GM19240 (cell line): ENCODE measurements around the gene OPN4.

Experiments
- DNase-seq: peaks from one replicate; pipeline ENCODE4 v3.0.0; 2011; ENCODE audit warnings: low spot score; ENCODE audit not compliant: insufficient read length

Gene OPN4

DNA sequence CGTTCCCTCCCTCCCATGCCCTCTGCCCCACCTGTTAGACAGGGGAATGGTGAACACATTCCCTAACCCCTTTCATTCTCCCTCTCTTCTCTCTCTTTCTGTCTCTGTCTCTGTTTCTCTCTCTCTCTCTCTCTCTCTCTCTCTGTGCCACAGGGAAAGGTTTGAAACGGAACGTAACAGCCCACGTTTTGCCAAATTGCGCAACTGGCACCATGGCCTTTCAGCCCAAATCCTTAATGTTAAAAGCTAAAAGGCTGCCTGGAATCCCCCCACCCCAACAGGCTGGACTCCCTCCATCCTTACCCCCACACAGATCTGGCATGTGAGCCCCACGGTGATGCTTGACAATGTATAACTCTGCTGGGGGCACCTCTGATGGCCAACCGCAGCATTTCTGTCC, 44.8 kb downstream of the OPN4 start:
- DNase-seq = no peak

DNA sequence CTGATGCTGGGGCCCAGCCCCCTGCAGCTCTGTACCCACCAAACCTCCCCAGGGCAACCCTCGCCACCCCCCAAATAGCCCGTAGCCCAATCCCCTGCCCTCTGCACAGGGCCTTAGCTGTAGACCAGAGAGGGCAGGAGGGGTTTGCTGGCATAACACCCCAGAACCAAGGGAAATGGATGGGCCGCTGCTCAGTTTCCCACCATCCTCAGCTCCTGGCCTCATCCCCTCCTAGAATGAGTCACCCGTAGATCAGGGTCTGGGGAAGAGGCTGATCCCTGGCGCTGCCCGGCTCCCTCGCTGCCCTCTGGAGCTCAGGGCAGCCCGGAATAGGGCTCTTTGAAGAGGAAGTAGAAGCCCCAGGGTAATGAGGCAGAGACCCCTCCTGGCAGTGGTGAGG, 45.2 kb downstream of the OPN4 start:
- DNase-seq = no peak

DNA sequence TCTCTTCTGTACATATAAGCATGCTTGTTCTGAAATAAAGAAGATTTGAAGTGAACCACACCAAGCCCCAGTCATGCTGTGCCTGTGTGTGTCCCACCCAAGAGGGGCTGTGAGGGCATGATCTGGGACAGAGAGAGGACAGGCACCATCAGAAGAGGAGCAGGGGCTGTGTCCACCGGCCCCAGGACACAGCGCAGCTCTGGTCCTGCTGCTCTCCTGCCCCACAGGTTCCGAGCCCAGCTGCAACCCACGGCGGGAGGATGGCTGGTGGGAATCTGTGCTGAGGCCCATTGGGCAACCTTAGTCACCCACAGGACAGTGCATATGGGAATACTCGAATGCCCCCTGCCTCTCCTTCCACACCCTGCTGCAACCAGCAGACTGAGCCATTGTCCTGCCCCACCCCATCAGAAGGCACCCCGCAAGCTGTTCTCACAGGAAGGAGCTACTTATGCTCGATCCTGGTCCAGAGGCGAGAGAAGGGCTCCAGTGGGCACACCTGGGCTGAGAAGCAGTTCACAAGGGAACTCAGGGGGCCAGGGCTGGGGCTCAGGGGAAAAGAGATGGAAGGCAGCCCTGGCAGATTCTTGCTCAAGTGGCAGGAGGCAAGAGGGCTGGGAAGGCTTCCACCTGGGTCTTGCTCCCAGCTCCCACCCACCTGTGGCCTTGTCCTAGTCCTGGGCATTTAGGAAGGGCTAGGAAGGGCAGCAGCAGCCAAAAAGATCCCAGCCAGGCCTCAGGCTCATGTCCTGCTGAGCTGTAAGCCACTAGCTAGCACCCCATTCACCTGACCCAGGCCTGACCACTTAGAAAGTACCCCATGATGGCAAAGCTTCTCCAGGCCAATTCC, 45.9 kb downstream of the OPN4 start:
- DNase-seq = no peak

DNA sequence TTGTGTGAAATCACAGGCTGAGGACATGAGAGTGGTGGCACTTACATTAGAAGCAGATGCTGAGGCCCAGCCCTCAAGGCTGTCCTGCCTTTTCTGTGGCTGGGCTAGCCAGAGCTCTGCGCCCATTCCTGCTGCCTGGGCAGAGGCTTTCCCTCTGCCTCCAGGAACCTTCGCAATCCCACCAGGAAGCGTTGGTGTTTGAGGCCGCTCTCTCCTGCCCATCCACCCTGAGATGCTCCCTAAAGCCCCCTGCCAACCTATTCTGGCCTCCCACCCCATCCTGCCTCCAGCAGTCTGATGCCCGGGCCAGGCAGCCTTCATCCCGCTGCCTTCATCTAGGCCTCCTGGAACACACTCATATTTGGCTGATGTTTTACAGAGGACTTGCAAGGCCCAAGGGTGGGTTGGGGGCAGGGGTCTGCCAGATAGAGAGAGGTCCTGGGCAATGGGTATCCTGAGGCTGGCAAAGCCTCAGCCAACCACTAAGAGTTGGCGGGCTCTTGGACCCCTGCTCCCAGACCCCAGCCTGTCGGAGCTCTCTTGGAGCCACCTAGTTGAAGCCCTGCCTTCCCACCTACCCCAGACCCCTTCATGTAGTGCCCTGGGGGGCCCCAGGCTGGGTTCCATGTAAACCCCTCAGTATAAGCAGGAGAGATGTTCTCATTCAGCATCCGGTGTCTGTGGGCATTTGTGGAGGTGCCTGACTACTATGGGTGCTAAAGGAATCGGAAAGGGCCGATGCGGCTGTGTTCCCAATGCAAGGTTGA, 46.7 kb downstream of the OPN4 start:
- no peak for DNase-seq

DNA sequence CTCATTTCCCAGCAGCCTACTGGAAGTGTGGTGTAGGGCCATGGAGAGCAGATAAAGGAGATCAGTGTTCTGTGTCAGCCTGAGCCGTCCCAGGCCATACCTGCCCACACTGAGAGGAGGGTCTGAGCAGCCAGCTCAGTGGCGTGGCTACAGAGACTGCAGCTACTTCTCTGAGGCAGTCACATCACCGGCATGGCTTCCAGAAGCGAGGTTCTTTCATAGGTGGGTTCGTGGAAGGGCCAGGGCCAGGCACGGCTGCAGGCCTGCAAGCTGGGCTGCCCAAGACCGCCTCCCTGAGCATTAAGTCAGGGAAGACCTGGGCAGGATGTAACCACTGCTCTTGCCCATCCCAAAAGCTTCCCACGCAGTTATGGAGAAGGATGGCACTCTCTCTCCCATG, 48.8 kb downstream of the OPN4 start:
- no peak for DNase-seq

DNA sequence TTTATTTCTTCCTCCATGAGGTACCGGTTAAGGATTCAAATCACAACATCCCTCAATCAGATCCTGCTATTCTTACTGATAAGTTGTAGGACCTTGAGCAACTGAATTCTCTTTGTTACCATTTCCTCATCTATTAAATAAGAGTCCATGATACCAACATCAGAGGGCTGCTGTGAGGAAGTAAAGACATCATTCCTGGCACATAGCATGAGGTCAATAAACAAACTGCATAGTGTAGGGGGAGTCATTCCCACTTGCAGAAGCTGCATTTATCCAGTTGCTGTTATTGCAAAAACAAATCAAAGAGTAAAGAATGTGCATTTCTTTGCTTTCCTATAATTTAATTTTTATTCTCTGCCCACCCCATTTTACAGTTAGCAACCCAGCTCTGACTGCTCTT, 50.8 kb downstream of the OPN4 start:
- DNase-seq = no peak

DNA sequence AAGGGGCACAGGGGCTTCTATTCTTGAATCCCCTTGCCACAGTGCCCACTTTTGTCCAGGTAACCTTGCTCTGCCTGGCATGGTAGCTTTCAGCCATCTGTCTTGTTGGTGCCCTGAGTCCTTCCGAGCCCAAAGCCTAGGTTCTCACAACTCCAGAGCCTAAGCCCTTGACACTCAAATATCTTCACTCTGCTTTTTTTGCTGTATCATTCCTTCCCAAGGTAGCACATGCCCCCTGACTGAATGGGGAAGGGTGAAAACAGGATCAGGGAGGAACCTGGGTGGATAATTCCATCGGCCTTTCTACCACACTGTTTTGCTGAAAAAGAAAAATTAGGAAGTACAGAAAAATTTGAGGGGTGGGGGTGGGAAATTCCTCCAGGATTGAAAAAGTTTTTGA, 51.6 kb downstream of the OPN4 start:
- DNase-seq = no peak

DNA sequence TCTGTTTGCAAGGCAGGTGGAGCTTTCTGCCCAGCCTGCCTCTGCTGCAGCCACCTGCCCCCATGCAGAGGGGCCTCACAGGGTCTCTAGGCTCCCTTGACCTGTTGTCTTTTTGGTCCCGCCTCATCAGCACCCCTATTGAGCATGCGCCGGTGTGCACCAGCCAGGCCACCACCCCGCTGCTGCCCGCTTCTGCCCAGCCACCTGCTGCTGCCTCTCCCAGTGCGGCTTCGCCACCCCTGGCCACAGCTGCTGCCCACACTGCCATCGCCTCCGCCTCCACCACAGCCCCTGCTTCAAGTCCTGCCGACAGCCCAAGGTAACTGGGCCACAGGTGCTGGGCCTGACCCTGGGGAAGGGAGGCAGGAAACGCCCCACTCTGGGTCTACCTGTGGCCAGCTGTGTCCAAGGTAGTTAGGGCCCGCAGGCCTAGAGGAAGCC, 52.1 kb downstream of the OPN4 start:
- no peak for DNase-seq

DNA sequence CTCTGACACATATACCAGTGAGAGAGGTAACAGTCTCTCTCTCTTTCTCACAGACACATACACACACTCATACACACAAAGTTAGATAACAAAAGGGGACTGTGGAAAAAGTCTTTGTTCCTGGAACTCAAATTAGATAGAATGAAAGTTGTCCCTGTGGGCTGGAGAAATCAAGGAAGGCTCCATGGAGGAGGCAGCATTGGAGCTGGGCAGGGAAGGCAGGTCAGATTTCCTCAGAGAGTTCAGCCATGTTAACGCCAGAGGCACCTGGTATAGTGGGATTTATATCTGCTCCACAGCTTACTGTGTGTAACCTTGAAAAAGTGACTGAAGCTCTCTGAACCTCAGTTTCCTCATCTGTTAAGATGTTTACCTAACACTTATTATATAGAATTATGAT, 52.6 kb downstream of the OPN4 start:
- DNase-seq = no peak

DNA sequence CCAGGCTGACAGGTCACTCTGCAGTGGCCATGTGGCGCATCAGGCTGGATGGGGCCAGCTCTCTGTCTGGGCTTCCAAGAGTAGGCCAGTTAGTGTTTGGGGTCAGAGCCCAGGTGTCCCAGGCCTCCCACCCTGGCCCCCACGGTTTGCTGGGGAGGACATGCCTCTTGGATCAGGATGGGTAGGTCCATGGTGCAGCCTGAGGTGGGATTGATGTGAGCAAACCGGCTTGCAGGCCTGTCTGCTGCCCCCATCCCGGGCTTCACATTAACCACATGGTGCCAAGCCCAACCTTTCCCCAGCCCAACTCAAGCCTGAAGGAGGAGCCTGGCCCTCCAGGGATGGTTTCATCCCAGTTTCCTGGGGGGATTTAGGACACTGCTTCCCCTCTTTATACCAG, 53.2 kb downstream of the OPN4 start:
- no peak for DNase-seq

DNA sequence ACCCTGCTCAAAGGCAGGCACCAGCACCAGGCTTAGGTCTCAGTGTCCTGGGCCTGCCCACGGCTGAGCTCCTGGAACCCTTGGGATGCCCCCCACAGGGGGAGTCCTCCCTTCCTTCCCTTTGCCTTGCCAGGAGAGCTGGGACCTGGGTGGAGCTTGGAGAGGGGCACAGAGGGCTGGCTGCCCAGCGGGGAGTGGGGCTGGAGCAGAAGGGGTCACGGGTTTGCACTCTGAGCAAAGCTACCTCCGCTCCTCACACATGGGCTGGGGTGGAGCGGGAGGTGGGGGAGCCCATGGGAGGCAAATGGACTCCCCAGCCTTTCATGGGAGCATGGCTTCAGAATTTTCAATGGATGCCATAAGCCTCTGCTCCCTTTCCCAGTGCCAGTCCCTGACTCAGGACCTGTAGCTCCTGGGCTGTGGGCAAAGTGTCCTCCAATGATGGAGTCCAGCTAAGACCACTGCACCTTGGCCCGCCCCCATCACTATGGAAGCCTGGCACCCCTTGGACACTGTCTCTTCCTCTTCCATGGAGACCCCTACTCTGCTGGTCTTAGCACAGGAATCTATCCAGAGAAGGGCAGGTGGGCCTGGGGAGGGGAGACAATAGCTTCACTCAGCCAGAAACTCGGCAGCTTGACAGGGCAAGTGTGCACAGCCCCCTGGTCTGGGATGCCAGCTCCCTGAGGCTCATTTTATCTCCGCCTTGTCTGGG, 53.9 kb downstream of the OPN4 start:
- DNase-seq = no peak

DNA sequence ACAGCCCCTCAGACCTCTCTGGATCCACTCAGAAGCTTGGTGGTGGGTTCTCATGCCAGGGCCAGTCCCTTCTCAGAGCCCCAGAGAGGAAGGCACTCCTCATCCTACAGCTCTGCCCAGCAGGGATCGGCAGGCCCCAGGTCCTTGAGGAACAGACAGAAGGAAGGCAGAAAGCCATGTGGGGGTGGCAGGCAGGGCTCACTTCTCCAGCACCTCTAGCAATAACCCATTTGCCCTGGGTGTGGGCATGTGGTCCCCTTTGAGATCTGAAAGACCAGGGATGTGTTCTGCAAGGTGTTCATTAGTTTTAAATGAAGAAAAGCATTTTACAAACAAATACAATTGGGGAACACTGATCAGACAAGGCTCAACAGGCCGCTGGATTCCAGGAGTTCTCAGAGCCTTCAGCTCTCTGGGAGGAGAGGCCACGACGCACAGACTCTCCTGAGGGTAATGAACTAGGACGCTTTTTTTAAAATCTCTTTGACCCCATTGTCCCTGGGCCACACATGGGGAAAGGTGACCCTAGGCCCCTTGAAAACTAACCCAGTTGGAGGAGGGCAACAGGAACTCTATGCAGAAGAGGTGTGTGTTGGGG, 54.5 kb downstream of the OPN4 start:
- no peak for DNase-seq

DNA sequence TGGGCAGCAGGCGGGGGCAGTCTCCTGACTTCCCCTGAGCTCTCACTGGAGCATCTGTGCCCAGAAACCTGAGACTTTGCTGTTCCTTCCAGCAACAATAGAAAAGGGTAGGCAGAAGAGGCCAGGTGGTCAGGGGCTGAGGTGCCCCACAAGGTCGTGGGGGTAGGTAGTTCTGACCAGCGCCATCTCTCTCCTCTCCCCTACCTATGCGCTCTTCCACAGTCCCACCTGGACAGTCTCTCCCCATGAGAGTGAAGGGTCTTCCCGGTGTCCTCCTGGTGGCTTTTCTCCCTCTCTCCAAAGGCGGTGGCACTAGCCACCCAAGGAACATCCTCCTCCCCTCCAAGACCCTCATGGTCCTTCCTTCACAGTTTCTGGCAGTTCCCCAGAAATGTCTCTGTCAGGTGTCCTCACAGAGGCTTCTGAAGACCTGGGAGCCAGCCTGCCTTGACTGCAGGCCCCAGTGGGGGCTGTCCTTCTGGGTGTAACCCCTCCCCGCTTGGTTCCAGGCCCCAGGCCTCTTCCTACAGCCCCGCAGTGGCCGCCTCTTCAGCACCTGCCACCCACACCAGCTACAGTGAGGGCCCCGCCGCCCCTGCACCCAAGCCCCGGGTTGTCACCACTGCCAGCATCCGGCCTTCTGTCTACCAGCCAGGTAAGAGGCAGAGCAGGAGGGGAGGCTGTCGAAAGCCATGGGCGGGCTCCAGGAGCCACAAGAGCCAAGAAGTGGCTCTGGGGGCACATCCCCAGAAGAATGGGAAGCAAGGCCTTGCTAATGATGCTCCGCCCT, 55.2 kb downstream of the OPN4 start:
- no peak for DNase-seq

DNA sequence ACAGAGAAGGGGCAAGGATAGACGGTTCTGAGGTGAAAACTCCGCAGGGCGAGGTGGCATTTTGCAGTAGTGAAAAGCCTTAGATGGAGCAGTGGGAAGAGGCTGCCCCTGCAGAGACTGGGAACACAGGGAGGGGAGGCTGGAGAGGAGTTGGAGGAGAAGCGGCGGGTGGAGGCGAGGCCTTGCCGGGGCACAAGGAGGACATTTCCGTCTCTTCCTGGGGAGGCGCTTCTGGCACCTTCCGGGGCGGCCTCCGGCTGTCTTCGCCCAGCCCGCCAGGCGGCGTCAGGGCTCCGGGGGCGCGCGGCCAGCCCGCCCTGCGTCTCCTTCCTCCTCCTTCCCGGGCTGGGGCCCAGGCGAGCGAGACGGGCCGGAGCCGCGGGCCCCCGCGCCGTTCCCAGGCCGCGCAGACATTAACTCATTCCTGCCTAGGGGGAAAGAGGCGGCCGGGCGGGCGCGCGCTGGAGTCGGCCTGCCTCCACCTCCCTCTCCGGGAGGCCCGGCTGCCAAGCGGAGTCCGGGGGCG, 56.7 kb downstream of the OPN4 start:
- peak; percentile 95 for DNase-seq

DNA sequence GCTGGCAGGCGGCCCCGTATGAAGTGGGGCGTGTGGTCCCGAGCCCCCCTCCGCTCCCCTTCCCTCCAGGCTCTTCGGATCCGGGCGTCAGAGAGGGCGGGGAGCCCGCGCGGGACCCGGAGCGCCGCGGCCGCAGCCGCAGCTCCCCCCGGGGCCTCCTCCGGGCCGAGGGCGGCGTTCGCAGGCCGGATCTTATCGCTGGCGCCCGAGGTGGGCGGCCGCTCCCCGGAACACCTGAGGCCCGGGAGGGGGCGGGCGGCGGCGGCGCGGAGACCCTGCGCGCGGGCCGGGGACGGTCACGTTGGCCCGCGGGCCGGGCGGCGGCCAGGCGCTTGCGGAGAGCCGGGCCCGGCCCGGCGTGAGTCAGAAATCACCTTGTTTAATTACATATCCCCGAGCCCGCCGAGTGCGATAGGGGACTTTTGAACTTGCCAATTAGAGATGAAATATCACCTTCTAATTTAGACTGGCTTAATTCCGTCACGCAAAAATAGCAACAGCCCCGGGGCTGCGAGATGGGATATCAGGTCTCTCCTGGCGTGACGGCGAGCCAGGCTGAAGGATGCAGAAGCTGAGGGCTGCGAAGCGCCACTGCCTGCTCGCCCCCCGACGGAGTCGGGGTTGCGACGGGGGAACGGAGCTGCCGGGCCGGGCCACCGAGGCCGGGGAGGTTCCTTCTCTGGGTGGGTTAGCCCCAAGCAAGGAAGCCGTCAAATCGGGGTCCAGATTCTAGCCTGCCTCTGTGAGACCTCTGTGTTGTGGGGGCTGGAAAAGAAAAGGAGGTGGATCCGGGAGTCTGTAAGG, 57.4 kb downstream of the OPN4 start:
- peak; percentile 75 for DNase-seq

DNA sequence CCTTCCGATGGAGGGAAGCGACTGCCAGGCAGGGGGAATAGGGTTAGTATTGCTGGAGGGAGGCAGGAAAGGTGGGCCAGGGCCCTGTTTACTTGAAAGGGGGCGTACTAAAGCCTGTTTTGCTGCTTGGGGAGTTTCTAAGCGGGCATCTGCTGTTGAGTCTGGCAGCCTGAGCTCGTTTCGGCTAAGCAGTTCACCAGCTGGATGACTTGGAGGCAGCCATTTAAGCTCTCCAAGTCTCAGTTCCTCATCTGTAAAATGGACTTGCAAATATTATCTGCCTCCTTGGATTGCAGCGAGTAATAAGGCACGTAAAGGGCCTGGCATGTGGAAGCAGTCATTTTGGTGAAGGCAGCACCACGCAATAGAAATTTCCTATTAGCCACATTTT, 58.0 kb downstream of the OPN4 start:
- DNase-seq = peak; percentile 73

DNA sequence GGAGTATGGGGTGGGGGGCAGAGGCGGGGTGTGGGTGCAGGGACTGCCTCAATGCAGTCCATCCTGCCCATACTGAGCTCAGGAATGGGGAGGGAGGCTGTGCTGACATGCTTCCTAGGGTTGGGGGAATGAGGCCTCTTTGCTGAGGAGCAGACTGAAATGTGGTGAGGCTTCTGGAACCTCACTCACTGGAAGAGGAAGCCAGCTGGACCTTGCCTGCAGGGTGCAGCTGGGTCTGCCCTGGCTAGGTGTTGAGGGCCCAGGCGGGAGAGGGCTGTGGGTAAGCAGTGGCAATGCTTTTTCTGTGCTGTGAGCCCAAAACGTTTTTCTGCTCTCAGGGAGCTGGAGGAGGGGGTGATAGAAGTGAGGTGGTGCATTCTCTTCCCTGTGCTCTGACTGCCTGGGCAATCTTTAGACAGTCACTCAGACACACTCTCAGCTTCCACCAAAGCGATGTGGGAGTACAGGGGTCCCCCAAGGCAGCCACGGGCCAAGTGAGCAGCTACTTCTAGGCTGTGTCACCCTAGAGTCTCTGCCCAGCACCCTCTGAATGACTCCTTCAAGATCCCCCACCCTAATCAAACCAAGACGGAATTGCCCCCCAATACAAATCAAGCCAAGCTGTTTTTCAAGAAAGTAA, 60.9 kb downstream of the OPN4 start:
- no peak for DNase-seq

DNA sequence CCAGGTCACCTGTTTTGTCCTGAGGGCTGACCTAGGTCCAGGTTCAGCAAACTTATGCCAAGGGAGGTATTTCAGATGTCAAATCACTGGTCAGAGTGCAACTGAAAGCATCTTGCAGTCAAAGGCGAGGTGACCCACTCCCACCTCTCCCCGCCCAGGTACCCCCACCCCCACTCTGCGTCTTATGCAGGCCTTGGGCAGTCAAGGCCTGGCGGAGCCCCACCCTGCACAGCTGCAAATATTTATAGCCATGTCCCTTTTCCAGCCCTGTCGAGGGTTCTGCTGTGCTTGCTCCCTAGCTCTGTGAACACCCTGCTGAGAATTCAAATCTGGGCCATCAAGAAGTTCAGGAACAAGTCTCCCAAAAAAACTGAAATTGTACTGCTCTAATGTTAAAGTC, 61.5 kb downstream of the OPN4 start:
- DNase-seq = no peak
